ENCODE data around the gene PNKP. TPM values are rescaled to one million over a fixed set of nuclear protein-coding genes. Genes with fewer than 3 reads are reported as not detected.

PNKP gene
- total and polyA plus RNA-seq, 2 of the 8 experiments (the other 6 are each of a cell fraction or from before 2014, with no cell fraction given) = 45.8 to 105 TPM

- Histone ChIP-seq H3K4me1 (replicated peaks in 1 of 4; ENCODE audit: control insufficient read depth in 3 of 4, insufficient read depth in 4 of 4, low read length in 3 of 4) (peaks cover 0 to 7% (median 4%) of the 10 kb centered on the region in 4 experiments; a peak in 3 of 7 replicates), H4K20me1 (replicated peaks in 1 of 2; ENCODE audit: control insufficient read depth in 1 of 2, insufficient read depth in 2 of 2, low read length in 2 of 2) (peaks cover 0 to 10% of the 10 kb centered on the region in 2 experiments), H3K4me3 (ENCODE audit: extremely low read depth in 1 of 4, insufficient read depth in 2 of 4, low read depth in 3 of 4, low read length in 4 of 4) (no peak overlapping the region), H3K4me2 (ENCODE audit: insufficient read depth in 1 of 2, low read depth in 2 of 2, low read length in 2 of 2) (no peak overlapping the region), H2AK5ac (ENCODE audit: low read depth, low read length) (no peak overlapping the region), H2BK120ac (replicated peaks; ENCODE audit: low read depth, low read length) (no peak overlapping the region), H3K18ac (ENCODE audit: extremely low read depth, low read length) (no peak overlapping the region), H3K27ac (ENCODE audit: low read depth, low read length) (no peak overlapping the region), H4K8ac (ENCODE audit: extremely low read depth, insufficient read depth, low read length) (no peak overlapping the region), H3K9me3 (ENCODE audit: insufficient read depth in 2 of 2, low read depth in 1 of 2, low read length in 1 of 2) (no peaks in the 10 kb centered on the region), H2AFZ (ENCODE audit: low read length) (no peak overlapping the region), H3K23me2 (ENCODE audit: low read depth, low read length) (peaks cover 2% of the 10 kb centered on the region), H4K5ac (ENCODE audit: insufficient read length, low read depth, low read length) (no peak overlapping the region), H3K9ac (replicated peaks in 1 of 4; ENCODE audit: extremely low read depth in 1 of 4, low read depth in 3 of 4, low read length in 3 of 4) (no peak overlapping the region), H2BK15ac (ENCODE audit: low read length) (no peak overlapping the region), H2BK12ac (ENCODE audit: low read depth, low read length) (no peak overlapping the region), H3K79me1 (ENCODE audit: low read depth, low read length) (peaks cover 11% of the 10 kb centered on the region), H2BK5ac (ENCODE audit: low read depth, low read length) (no peak overlapping the region), H3K4ac (replicated peaks; ENCODE audit: insufficient read length, low read depth, low read length) (no peak overlapping the region), H3K14ac (ENCODE audit: insufficient read length) (no peak overlapping the region), H3K23ac (ENCODE audit: insufficient read length) (no peak overlapping the region), H3K79me2 (ENCODE audit: control insufficient read depth in 1 of 2, insufficient read depth in 2 of 2, low read length in 2 of 2) (peaks cover 0 to 35% of the 10 kb centered on the region in 2 experiments; a peak in 3 of 4 replicates), H3K56ac (replicated peaks; ENCODE audit: insufficient read length, low read depth, low read length) (no peak overlapping the region), H3K27me3 (replicated peaks in 1 of 4; ENCODE audit: control insufficient read depth in 3 of 4, extremely low read depth in 1 of 4, insufficient read depth in 3 of 4, low read length in 3 of 4) (no peaks in the 10 kb centered on the region), H3K36me3 (ENCODE audit: control insufficient read depth in 2 of 4, insufficient read depth in 4 of 4, low read length in 3 of 4) (peaks cover 0 to 13% (median 4%) of the 10 kb centered on the region in 4 experiments; a peak in 5 of 8 replicates), H4K91ac (replicated peaks; ENCODE audit: insufficient read length, low read length) (no peak overlapping the region), H2BK20ac (ENCODE audit: low read length) (no peak overlapping the region)
- FAIRE-seq (no peak), DNase-seq (ENCODE audit: low read depth in 1 of 2, low spot score in 2 of 2) (no peak)
- ChIA-PET POLR2A (ENCODE audit: partially characterized antibody) (interaction anchor here (1.0 to 1.9 kb wide), 4 partner anchors 11 to 31 kb away, joined by 3 to 19 read pairs (median 9); partner anchors contain the start of gene PTOV1), CTCF (ENCODE audit: partially characterized antibody) (interaction anchor here (0.7 to 1.8 kb wide), 5 partner anchors 9 to 216 kb away, joined by 3 to 5 read pairs (median 4); no protein-coding TSS in a partner anchor)
- WGBS, 2 experiments (ENCODE audit: extremely low coverage in 1 of 2, insufficient coverage in 1 of 2, insufficient read length in 1 of 2, insufficient replicate concordance in 2 of 2, low coverage in 1 of 2, low lambda C conversion rate in 2 of 2, missing lambda C conversion rate in 1 of 2) = 93% methylated on average over 10 of the region's 10 CpGs; no CpG with 5 or more reads in 1 of the 2 experiments
- TF ChIP-seq FOSL1 (IDR thresholded peaks at IDR 0.05; ENCODE audit: insufficient read depth, low read depth, low read length) = no peak
- TF ChIP-seq SUZ12 (IDR thresholded peaks at IDR 0.05; ENCODE audit: low read length) = no peak
- TF ChIP-seq, protein P1, sequence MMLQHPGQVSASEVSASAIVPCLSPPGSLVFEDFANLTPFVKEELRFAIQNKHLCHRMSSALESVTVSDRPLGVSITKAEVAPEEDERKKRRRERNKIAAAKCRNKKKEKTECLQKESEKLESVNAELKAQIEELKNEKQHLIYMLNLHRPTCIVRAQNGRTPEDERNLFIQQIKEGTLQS (IDR thresholded peaks at IDR 0.05; ENCODE audit: insufficient read depth, low read depth, low read length) = no peak
- no peak for TF ChIP-seq RXRA (IDR thresholded peaks at IDR 0.05; ENCODE audit: insufficient read depth, low read depth, low read length)
Observed at GRCh38 chr19:49820125-49820524, 47.3 kb downstream of the PNKP start.

Measured in H1 (cell line).